CD4-positive, alpha-beta T cell treated with Interleukin-6 at 100 ng/mL for 8 hours (primary cell): ENCODE measurements around the gene ZNF280B.
"Not testable (repeated sequence)": the region's sequence is repeated elsewhere in the genome, so short reads cannot be mapped to it uniquely, and the experiment has no call there.

ENCODE experiments used
- DNase-seq: peaks from one replicate; pipeline ENCODE4 v3.0.0-alpha.2; 2020; ENCODE audit warnings: mixed read lengths, low spot score

Gene ZNF280B

GRCh38 chr22:22507743-22508273, 734 bp downstream of the ZNF280B start:
- DNase-seq = no peak

- DNase-seq = no peak
Observed at GRCh38 chr22:22506736-22507135, 1.8 kb downstream of the ZNF280B start.

- DNase-seq = no peak
Observed at GRCh38 chr22:22498267-22498666, 10.3 kb downstream of the ZNF280B start.

GRCh38 chr22:22491589-22491988, 17.0 kb downstream of the ZNF280B start:
- DNase-seq = not testable (repeated sequence)

GRCh38 chr22:22488736-22489135, 19.8 kb downstream of the ZNF280B start:
- no peak for DNase-seq

GRCh38 chr22:22487869-22488597, 20.5 kb downstream of the ZNF280B start:
- no peak for DNase-seq

GRCh38 chr22:22487059-22487458, 21.5 kb downstream of the ZNF280B start:
- DNase-seq = no peak

GRCh38 chr22:22486132-22486899, 22.2 kb downstream of the ZNF280B start:
- no peak for DNase-seq

- DNase-seq = no peak
Observed at GRCh38 chr22:22485524-22485923, 23.0 kb downstream of the ZNF280B start.

GRCh38 chr22:22484023-22484422, 24.5 kb downstream of the ZNF280B start:
- no peak for DNase-seq

GRCh38 chr22:22480940-22481339, 27.6 kb downstream of the ZNF280B start:
- no peak for DNase-seq

GRCh38 chr22:22479999-22480532, 28.5 kb downstream of the ZNF280B start:
- no peak for DNase-seq

- no peak for DNase-seq
Observed at GRCh38 chr22:22479116-22479515, 29.4 kb downstream of the ZNF280B start.

GRCh38 chr22:22478470-22478869, 30.1 kb downstream of the ZNF280B start:
- no peak for DNase-seq

- DNase-seq = no peak
Observed at GRCh38 chr22:22474733-22475132, 33.8 kb downstream of the ZNF280B start.

GRCh38 chr22:22471104-22471503, 37.4 kb downstream of the ZNF280B start:
- DNase-seq = not testable (repeated sequence)

GRCh38 chr22:22469527-22469926, 39.0 kb downstream of the ZNF280B start:
- DNase-seq = no peak

GRCh38 chr22:22468794-22469469, 39.6 kb downstream of the ZNF280B start:
- not testable (repeated sequence) for DNase-seq

GRCh38 chr22:22467112-22467511, 41.4 kb downstream of the ZNF280B start:
- no peak for DNase-seq

- no peak for DNase-seq
Observed at GRCh38 chr22:22465782-22466181, 42.8 kb downstream of the ZNF280B start.

- no peak for DNase-seq
Observed at GRCh38 chr22:22465094-22465602, 43.4 kb downstream of the ZNF280B start.

GRCh38 chr22:22464541-22465054, 43.9 kb downstream of the ZNF280B start:
- DNase-seq = no peak
